Glutamatergic neuron (in vitro differentiated cells): ENCODE results near the gene PRR14L. TPM values are rescaled to one million over a fixed set of nuclear protein-coding genes. Genes with fewer than 3 reads are reported as not detected.

Experiments used
- DNase-seq: peaks from one replicate; pipeline ENCODE4 v3.0.0; 2022
- H3K27ac Mint-ChIP-seq: one replicate; pipeline ENCODE4 v1.8.0; 2020; ENCODE audit warnings: mild to moderate bottlenecking, mixed read lengths, inconsistent platforms; ENCODE audit not compliant: unreplicated experiment
- H3K27me3 Mint-ChIP-seq: one replicate; pipeline ENCODE4 v1.8.0; 2020; ENCODE audit warnings: mild to moderate bottlenecking, moderate library complexity, mixed read lengths, inconsistent platforms; ENCODE audit not compliant: unreplicated experiment
- H3K36me3 Mint-ChIP-seq: one replicate; pipeline ENCODE4 v1.8.0; 2020; ENCODE audit warnings: mild to moderate bottlenecking, mixed read lengths, inconsistent platforms; ENCODE audit not compliant: unreplicated experiment
- H3K4me1 Mint-ChIP-seq: one replicate; pipeline ENCODE4 v1.8.0; 2020; ENCODE audit warnings: mild to moderate bottlenecking, low read depth, mixed read lengths, inconsistent platforms; ENCODE audit not compliant: unreplicated experiment
- H3K4me3 Mint-ChIP-seq: one replicate; pipeline ENCODE4 v1.8.0; 2020; ENCODE audit warnings: mild to moderate bottlenecking, mixed read lengths, inconsistent platforms; ENCODE audit not compliant: unreplicated experiment
- H3K9me3 Mint-ChIP-seq: one replicate; pipeline ENCODE4 v1.8.0; 2020; ENCODE audit warnings: mild to moderate bottlenecking, moderate library complexity, mixed read lengths, inconsistent platforms; ENCODE audit not compliant: unreplicated experiment
- CTCF ChIP-seq: fragments of 200-600 bp; sonication (generic); IDR thresholded peaks from one replicate; pipeline ENCODE4 v1.5.0; 2021; ENCODE audit not compliant: partially characterized antibody, unreplicated experiment
- total RNA-seq: library from RNA; stranded (reverse); fragmentation: NEBNext Ultra II Directional; extraction: Animal tissue kit (Norgen Biotek cat#: 25700); gene quantifications from one replicate; pipeline ENCODE4 v1.2.1, GENCODE V29; 2021; ENCODE audit not compliant: unreplicated experiment

Gene PRR14L
- total RNA-seq, 1 donor from 2014 or later = 104 TPM

- no peaks in the 10 kb centered on the region for H3K36me3 Mint-ChIP-seq
- no peak for DNase-seq
- H3K27ac Mint-ChIP-seq = no peak overlapping the region
- H3K4me3 Mint-ChIP-seq = no peak overlapping the region
- H3K9me3 Mint-ChIP-seq = peaks cover 4% of the 10 kb centered on the region
- TF ChIP-seq CTCF = no peak
- no peaks in the 10 kb centered on the region for H3K4me1 Mint-ChIP-seq
- peaks cover 5% of the 10 kb centered on the region for H3K27me3 Mint-ChIP-seq
Observed at GRCh38 chr22:31683181-31684105, 66.5 kb downstream of the PRR14L start.

- Mint-ChIP-seq H3K27me3 (peaks cover 5% of the 10 kb centered on the region), H3K27ac (no peak overlapping the region), H3K9me3 (peaks cover 4% of the 10 kb centered on the region), H3K4me1 (no peaks in the 10 kb centered on the region), H3K36me3 (no peaks in the 10 kb centered on the region), H3K4me3 (no peak overlapping the region)
- TF ChIP-seq CTCF = no peak
- no peak for DNase-seq
Observed at GRCh38 chr22:31682751-31683150, 67.2 kb downstream of the PRR14L start.

- peaks cover 5% of the 10 kb centered on the region for H3K27me3 Mint-ChIP-seq
- peaks cover 4% of the 10 kb centered on the region for H3K9me3 Mint-ChIP-seq
- DNase-seq = no peak
- H3K4me1 Mint-ChIP-seq = no peaks in the 10 kb centered on the region
- H3K36me3 Mint-ChIP-seq = no peaks in the 10 kb centered on the region
- no peak overlapping the region for H3K27ac Mint-ChIP-seq
- TF ChIP-seq CTCF = no peak
- H3K4me3 Mint-ChIP-seq = no peak overlapping the region
Observed at GRCh38 chr22:31681349-31682345, 68.3 kb downstream of the PRR14L start.

- Mint-ChIP-seq H3K36me3 (no peaks in the 10 kb centered on the region), H3K4me3 (no peak overlapping the region), H3K27me3 (peaks cover 5% of the 10 kb centered on the region), H3K4me1 (no peaks in the 10 kb centered on the region), H3K27ac (no peak overlapping the region), H3K9me3 (peaks cover 4% of the 10 kb centered on the region)
- TF ChIP-seq CTCF = no peak
- DNase-seq = no peak
Observed at GRCh38 chr22:31680861-31681341, 69.0 kb downstream of the PRR14L start.
